GM12875 (cell line): Measurements from ENCODE around the gene ESPL1.
A peak's percentile ranks its signal among the peaks of the same experiment; 100 is the strongest.
"Not testable (repeated sequence)": the region's sequence is repeated elsewhere in the genome, so short reads cannot be mapped to it uniquely, and the experiment has no call there.

Experiments used
- H3K4me3 ChIP-seq: one replicate; pipeline ENCODE4 v1.5.1; 2011; ENCODE audit warnings: low read depth, low read length, control low read depth
- TF ChIP-seq, protein P1 (sequence below): IDR thresholded peaks from 2 replicates; pipeline ENCODE4 v1.5.1; 2011; ENCODE audit warnings: low read depth, mild to moderate bottlenecking, control low read depth, inconsistent platforms, low read length, moderate library complexity, borderline replicate concordance; ENCODE audit not compliant: insufficient read depth

The ESPL1 gene

DNA sequence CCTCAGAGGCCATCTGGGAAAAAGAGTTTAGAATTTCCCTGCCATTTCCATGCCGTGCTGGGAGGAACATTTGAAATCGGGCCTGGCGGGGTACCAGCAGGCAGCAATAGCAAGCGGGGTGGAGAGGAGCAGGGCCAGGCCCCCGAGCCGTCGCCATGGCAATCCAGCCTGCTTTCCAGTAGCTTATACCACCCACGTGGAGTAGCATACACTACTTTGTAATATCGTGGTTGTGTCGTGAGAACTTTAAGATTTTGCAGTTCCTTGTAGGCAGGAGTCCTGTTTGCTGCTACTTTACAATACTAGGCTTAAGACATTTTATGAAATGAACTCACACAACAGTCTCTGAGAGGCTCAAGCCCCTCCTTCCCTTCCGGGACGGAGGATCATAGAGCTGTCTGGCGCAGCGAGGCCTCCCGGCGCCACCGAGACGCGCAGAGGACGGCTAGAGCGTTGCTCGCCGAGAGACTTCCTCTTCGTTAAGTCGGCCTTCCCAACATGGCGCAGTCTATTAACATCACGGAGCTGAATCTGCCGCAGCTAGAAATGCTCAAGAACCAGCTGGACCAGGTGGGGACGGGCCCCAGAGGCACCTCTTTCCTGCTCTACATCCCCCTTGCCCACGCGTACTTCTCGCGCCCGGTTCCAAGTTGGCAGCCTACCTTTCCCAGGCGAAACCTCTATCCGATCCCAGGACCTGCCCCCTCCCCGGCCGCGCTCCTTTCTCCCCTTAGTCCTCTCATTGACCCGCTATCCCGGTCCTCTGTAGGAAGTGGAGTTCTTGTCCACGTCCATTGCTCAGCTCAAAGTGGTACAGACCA is 27.2 kb downstream of the ESPL1 start, which contains the start of gene PFDN5:
Gene PFDN5 (plus strand): TSS at position 473 of the 821 bp plus-strand sequence. CDS start 26 bp downstream, at position 499.
- TF ChIP-seq, protein P1, sequence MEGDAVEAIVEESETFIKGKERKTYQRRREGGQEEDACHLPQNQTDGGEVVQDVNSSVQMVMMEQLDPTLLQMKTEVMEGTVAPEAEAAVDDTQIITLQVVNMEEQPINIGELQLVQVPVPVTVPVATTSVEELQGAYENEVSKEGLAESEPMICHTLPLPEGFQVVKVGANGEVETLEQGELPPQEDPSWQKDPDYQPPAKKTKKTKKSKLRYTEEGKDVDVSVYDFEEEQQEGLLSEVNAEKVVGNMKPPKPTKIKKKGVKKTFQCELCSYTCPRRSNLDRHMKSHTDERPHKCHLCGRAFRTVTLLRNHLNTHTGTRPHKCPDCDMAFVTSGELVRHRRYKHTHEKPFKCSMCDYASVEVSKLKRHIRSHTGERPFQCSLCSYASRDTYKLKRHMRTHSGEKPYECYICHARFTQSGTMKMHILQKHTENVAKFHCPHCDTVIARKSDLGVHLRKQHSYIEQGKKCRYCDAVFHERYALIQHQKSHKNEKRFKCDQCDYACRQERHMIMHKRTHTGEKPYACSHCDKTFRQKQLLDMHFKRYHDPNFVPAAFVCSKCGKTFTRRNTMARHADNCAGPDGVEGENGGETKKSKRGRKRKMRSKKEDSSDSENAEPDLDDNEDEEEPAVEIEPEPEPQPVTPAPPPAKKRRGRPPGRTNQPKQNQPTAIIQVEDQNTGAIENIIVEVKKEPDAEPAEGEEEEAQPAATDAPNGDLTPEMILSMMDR: no peak
- peak within 1 kb of the TSS; percentile 93 for H3K4me3 ChIP-seq

DNA sequence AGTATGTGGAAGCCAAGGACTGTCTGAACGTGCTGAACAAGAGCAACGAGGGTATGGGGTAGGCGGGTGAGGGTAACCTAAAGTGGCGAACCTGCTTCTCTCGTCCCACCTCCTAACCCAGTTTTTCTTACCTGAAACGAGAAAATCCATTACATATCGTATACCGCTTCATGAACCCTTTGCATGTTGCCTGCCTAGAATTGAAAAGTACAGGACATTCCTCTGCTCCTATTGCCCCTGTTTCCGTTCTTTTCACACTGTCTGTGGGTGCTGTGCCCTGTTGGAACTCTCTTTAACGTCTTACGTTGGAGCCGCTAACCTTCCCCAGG is 27.8 kb downstream of the ESPL1 start:
- TF ChIP-seq, protein P1: no peak
- peak overlapping the region; percentile 93 for H3K4me3 ChIP-seq

DNA sequence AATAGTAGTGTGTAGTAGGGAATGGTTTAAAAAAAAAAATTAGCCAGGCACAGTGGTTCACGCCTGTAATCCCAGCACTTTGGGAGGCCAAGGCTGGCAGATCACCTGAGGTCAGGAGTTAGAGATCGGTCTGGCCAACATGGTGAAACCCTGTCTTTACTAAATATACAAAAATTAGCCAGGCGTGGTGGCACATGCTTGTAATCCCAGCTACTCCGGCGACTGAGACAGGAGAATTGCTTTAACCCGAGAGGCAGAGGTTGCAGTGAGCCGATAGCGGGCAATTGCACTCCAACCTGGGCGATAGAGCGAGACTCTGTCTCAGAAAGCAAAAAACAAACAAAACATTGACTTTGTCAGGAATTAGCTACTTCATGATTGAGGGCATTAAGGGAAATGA is 29.0 kb downstream of the ESPL1 start:
- H3K4me3 ChIP-seq: not testable (repeated sequence)

DNA sequence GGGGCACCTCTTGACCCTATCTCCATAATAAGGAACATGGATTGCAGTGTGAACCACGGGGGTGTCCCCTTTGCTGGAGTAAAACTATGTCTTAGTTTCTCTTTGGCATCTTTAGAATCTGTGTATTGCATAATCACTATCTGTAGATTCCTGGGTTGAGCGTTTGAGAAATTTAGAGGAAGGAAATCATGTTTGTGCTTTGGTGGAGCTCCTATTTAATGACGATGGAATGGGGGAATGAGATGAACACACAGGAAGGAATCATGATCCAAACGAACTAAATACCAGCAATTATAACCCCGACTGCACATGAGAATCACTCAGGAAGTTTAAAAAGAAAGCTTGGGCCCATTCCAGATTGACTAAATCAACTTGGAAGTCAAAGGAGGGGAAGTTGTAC is 30.1 kb downstream of the ESPL1 start:
- TF ChIP-seq, protein P1: no peak

DNA sequence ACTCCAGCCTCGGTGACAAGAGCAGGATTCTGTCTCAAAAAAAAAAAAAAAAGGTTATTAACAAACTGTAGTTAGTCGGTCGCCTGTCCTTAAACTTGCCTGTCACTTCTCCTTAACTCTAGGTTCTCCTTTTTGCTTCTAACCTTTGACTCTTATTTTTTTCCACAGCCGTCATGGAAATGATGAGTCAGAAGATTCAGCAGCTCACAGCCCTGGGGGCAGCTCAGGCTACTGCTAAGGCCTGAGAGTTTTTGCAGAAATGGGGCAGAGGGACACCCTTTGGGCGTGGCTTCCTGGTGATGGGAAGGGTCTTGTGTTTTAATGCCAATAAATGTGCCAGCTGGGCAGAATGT is 31.0 kb downstream of the ESPL1 start:
- peak overlapping the region; percentile 95 for H3K4me3 ChIP-seq

More for the DNA sequence above, 30.1 kb downstream of the ESPL1 start:
- H3K4me3 ChIP-seq: no peak overlapping the region

DNA sequence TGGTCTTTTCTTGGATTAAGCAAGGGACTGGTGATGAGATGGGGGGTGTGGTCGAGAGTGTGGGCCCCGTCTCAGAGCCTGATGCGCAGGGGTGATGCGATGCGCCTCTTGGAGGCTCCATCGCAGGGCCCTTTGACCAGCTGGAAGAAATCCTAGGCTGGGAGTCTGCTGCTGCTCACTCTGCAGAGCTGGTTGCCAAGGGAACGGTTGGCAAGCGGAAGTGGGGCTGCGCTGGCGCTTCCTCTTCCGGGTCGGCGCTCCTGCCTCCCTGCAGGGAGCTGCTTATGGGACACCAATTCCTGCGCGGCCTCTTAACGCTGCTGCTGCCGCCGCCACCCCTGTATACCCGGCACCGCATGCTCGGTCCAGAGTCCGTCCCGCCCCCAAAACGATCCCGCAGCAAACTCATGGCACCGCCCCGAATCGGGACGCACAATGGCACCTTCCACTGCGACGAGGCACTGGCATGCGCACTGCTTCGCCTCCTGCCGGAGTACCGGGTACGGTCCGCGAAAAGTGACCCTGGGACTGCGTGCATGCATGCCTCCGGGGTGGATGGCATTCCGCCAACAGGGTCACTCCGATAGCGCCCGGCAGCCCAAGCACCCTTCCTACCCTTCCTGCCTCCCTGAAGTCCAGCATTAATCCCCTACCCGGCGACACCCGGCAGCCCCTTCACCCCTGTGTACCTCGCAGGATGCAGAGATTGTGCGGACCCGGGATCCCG is 31.5 kb downstream of the ESPL1 start, which contains the start of gene MYG1:
Gene MYG1 (plus strand): TSS at position 242 of the 727 bp plus-strand sequence. CDS start 43 bp downstream, at position 285.
- TF ChIP-seq, protein P1: no peak
- peak within 1 kb of the TSS; percentile 95 for H3K4me3 ChIP-seq

More for the DNA sequence above, 31.0 kb downstream of the ESPL1 start:
- TF ChIP-seq, protein P1: no peak

DNA sequence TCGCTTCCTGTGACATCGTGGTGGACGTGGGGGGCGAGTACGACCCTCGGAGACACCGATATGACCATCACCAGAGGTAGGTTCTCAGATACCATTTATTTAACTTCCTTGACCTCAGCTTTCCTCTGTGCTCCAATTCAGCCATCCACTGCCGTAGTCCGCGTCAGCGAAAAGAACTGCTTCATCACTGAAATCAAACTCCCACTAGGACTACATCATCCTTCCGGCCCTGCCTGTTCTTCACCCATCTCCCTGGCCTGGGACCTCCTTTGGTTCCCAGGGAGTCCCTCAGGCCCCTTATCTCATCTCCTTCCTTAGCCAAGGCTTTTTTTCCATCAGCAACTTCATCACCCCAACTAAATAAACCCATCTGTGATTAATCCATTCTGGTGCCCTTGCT is 32.1 kb downstream of the ESPL1 start:
- TF ChIP-seq, protein P1: no peak

More for the DNA sequence above, 32.1 kb downstream of the ESPL1 start:
- H3K4me3 ChIP-seq: peak overlapping the region; percentile 95
